GM23338 (cell line): ENCODE measurements around the gene RASSF10. TPM values are rescaled to one million over a fixed set of nuclear protein-coding genes. Genes with fewer than 3 reads are reported as not detected.

Experiments used
- ATAC-seq: fragments of 200-7000 bp; cut with Tn5 transposase; 3 replicates; pipeline ENCODE4 v1.9.1; 2020
- DNase-seq: peaks from one replicate; pipeline ENCODE4 v3.0.0-alpha.2; 2015; ENCODE audit warnings: low spot score
- H2AFZ ChIP-seq: fragments of 200-600 bp; sonication (generic); 2 replicates; pipeline ENCODE4 v1.8.0; 2016; ENCODE audit warnings: antibody characterized with exemption, mild to moderate bottlenecking, moderate library complexity
- H3F3A ChIP-seq: fragments of 200-600 bp; sonication (generic); replicated peaks from 2 replicates; pipeline ENCODE4 v1.8.0; 2017; ENCODE audit warnings: antibody characterized with exemption, mixed run types, low read depth
- H3K27ac ChIP-seq: fragments of 200-600 bp; sonication (generic); 2 replicates; pipeline ENCODE4 v1.6.1; 2016; ENCODE audit warnings: low read depth
- H3K27me3 ChIP-seq: fragments of 200-600 bp; sonication (generic); 2 replicates; pipeline ENCODE4 v1.8.0; 2016; ENCODE audit warnings: mild to moderate bottlenecking, mixed run types, moderate library complexity; ENCODE audit not compliant: insufficient read depth
- H3K36me3 ChIP-seq: fragments of 200-600 bp; sonication (generic); 2 replicates; pipeline ENCODE4 v1.8.0; 2016; ENCODE audit warnings: mild to moderate bottlenecking; ENCODE audit not compliant: insufficient read depth
- H3K4me1 ChIP-seq: fragments of 200-600 bp; sonication (generic); 2 replicates; pipeline ENCODE4 v1.8.0; 2016; ENCODE audit warnings: mild to moderate bottlenecking, moderate library complexity; ENCODE audit not compliant: insufficient read depth
- H3K4me2 ChIP-seq: fragments of 200-600 bp; sonication (generic); 2 replicates; pipeline ENCODE4 v1.7.1; 2017; ENCODE audit warnings: mixed run types
- H3K4me3 ChIP-seq: fragments of 200-600 bp; sonication (generic); 2 replicates; pipeline ENCODE4 v1.6.1; 2016; ENCODE audit warnings: mixed run types
- H3K79me2 ChIP-seq: fragments of 200-600 bp; sonication (generic); replicated peaks from 2 replicates; pipeline ENCODE4 v1.8.0; 2017; ENCODE audit warnings: mild to moderate bottlenecking; ENCODE audit not compliant: insufficient read depth
- H3K9me2 ChIP-seq: fragments of 200-600 bp; sonication (generic); 2 replicates; pipeline ENCODE4 v1.8.0; 2017; ENCODE audit not compliant: insufficient read depth
- H4K20me1 ChIP-seq: fragments of 200-600 bp; sonication (generic); replicated peaks from 2 replicates; pipeline ENCODE4 v1.8.0; 2017; ENCODE audit warnings: mild to moderate bottlenecking; ENCODE audit not compliant: insufficient read depth
- H3K27ac Mint-ChIP-seq: 2 replicates; pipeline ENCODE4 v1.8.0; 2020; ENCODE audit warnings: inconsistent platforms, mild to moderate bottlenecking, moderate library complexity, mixed read lengths
- H3K27me3 Mint-ChIP-seq: 3 replicates; pipeline ENCODE4 v1.8.0; 2022; ENCODE audit warnings: low read depth, mild to moderate bottlenecking, moderate library complexity, mixed read lengths, inconsistent platforms; ENCODE audit not compliant: insufficient read depth, poor library complexity
- H3K36me3 Mint-ChIP-seq: 3 replicates; pipeline ENCODE4 v1.8.0; 2021; ENCODE audit warnings: low read depth, mild to moderate bottlenecking, inconsistent platforms, moderate library complexity, mixed read lengths
- H3K4me1 Mint-ChIP-seq: 3 replicates; pipeline ENCODE4 v1.8.0; 2020; ENCODE audit warnings: mild to moderate bottlenecking, inconsistent platforms, mixed read lengths
- H3K4me3 Mint-ChIP-seq: 3 replicates; pipeline ENCODE4 v1.8.0; 2021; ENCODE audit warnings: moderate library complexity, mild to moderate bottlenecking, inconsistent platforms, mixed read lengths
- H3K9me3 Mint-ChIP-seq: 3 replicates; pipeline ENCODE4 v1.8.0; 2020; ENCODE audit warnings: moderate library complexity, mild to moderate bottlenecking, inconsistent platforms, mixed read lengths
- CREB1 ChIP-seq: fragments of 250-450 bp; sonication (Bioruptor Pico); IDR thresholded peaks from 2 replicates; pipeline ENCODE4 v1.5.0; 2020; ENCODE audit warnings: low read depth, mild to moderate bottlenecking, moderate library complexity
- ETS1 ChIP-seq: IDR thresholded peaks from 2 replicates; pipeline ENCODE4 v1.6.1; 2016; ENCODE audit warnings: antibody characterized with exemption
- EZH2 ChIP-seq: fragments of 200-600 bp; sonication (generic); IDR thresholded peaks from one replicate; pipeline ENCODE4 v1.8.0; 2017; ENCODE audit warnings: antibody characterized with exemption, mild to moderate bottlenecking, low read depth; ENCODE audit not compliant: unreplicated experiment
- EZH2phosphoT487 ChIP-seq: fragments of 200-600 bp; sonication (generic); IDR thresholded peaks from one replicate; pipeline ENCODE4 v1.8.1; 2018; ENCODE audit warnings: antibody characterized with exemption; ENCODE audit not compliant: unreplicated experiment
- JUNB ChIP-seq: IDR thresholded peaks from one replicate; pipeline ENCODE4 v1.6.1; 2016; ENCODE audit warnings: antibody characterized with exemption; ENCODE audit not compliant: unreplicated experiment
- NANOG ChIP-seq: IDR thresholded peaks from 2 replicates; pipeline ENCODE4 v1.6.1; 2016; ENCODE audit warnings: antibody characterized with exemption, borderline replicate concordance
- POLR2AphosphoS5 ChIP-seq: IDR thresholded peaks from 2 replicates; pipeline ENCODE4 v1.6.1; 2016; ENCODE audit warnings: antibody characterized with exemption, low read depth
- REST ChIP-seq: IDR thresholded peaks from one replicate; pipeline ENCODE4 v1.6.1; 2018; ENCODE audit warnings: antibody characterized with exemption; ENCODE audit not compliant: unreplicated experiment
- STAT1 ChIP-seq: IDR thresholded peaks from one replicate; pipeline ENCODE4 v1.6.1; 2016; ENCODE audit warnings: antibody characterized with exemption; ENCODE audit not compliant: unreplicated experiment
- ZNF114 ChIP-seq: fragments of 250-450 bp; sonication (Bioruptor Pico); IDR thresholded peaks from 2 replicates; pipeline ENCODE4 v1.5.0; 2020; ENCODE audit warnings: mild to moderate bottlenecking, moderate library complexity
- ZNF331 ChIP-seq: fragments of 250-450 bp; sonication (Bioruptor Pico); IDR thresholded peaks from 2 replicates; pipeline ENCODE4 v1.5.0; 2020; ENCODE audit warnings: low read depth, mild to moderate bottlenecking, moderate library complexity
- polyA plus RNA-seq: library from polyadenylated mRNA; unstranded; fragments of >200 nt; fragmentation: Nextera tagmentation; extraction: Ambion mirVana; gene quantifications from 2 replicates; pipeline ENCODE4 v1.2.1, GENCODE V29; 2016
- total RNA-seq: library from RNA; depleted of rRNA; stranded (reverse); fragments of >200 nt; shearing (Covaris generic); gene quantifications from 2 replicates; pipeline ENCODE4 v1.2.3, GENCODE V29; 2014
- TF ChIP-seq, protein P1 (sequence below): fragments of 250-450 bp; sonication (Bioruptor Pico); IDR thresholded peaks from 2 replicates; pipeline ENCODE4 v1.5.0; 2020; ENCODE audit warnings: mild to moderate bottlenecking, moderate library complexity
- TF ChIP-seq, protein P2 (sequence below), 2 experiments: fragments of 200-600 bp in 1 of 2; sonication (generic) in 1 of 2; conservative IDR thresholded peaks; 2 replicates each; pipeline versions ENCODE4 v1.5.1 to v1.6.1; 2016 to 2017; ENCODE audit warnings: antibody characterized with exemption in 2 of 2, low read depth in 2 of 2, mild to moderate bottlenecking in 2 of 2, moderate library complexity in 1 of 2

RASSF10 gene
- total and polyA plus RNA-seq, 2 experiments from 2014 or later = 0.13 to 1.8 TPM

- Mint-ChIP-seq H3K4me1 (peaks cover 38% of the 10 kb centered on the region), H3K36me3 (no peaks in the 10 kb centered on the region), H3K27ac (no peak overlapping the region), H3K27me3 (peaks cover 21% of the 10 kb centered on the region), H3K9me3 (no peaks in the 10 kb centered on the region), H3K4me3 (no peak overlapping the region)
- Histone ChIP-seq H3K4me1 (peaks cover 27% of the 10 kb centered on the region), H4K20me1 (0 out of 2 replicates have a peak, but pooled peaks cover 5% of the 10 kb centered on the region), H3K4me2 (no peak overlapping the region), H3K79me2 (no peaks in the 10 kb centered on the region), H3K4me3 (no peak overlapping the region), H3K27me3 (peaks cover 27% of the 10 kb centered on the region), H3K27ac (no peak overlapping the region), H3F3A (no peaks in the 10 kb centered on the region), H3K9me2 (no peaks in the 10 kb centered on the region), H2AFZ (no peak overlapping the region), H3K36me3 (no peaks in the 10 kb centered on the region)
- ATAC-seq (no peak), DNase-seq (peak; percentile 33)
- TF ChIP-seq ZNF331 (CRISPR knock-in tag) (no peak), EZH2 (no peak), CREB1 (CRISPR knock-in tag) (no peak), ETS1 (no peak), REST (no peak), STAT1 (no peak), POLR2AphosphoS5 (no peak), ZNF114 (no peak), JUNB (no peak), NANOG (no peak), EZH2phosphoT487 (no peak)
- TF ChIP-seq, protein P1, sequence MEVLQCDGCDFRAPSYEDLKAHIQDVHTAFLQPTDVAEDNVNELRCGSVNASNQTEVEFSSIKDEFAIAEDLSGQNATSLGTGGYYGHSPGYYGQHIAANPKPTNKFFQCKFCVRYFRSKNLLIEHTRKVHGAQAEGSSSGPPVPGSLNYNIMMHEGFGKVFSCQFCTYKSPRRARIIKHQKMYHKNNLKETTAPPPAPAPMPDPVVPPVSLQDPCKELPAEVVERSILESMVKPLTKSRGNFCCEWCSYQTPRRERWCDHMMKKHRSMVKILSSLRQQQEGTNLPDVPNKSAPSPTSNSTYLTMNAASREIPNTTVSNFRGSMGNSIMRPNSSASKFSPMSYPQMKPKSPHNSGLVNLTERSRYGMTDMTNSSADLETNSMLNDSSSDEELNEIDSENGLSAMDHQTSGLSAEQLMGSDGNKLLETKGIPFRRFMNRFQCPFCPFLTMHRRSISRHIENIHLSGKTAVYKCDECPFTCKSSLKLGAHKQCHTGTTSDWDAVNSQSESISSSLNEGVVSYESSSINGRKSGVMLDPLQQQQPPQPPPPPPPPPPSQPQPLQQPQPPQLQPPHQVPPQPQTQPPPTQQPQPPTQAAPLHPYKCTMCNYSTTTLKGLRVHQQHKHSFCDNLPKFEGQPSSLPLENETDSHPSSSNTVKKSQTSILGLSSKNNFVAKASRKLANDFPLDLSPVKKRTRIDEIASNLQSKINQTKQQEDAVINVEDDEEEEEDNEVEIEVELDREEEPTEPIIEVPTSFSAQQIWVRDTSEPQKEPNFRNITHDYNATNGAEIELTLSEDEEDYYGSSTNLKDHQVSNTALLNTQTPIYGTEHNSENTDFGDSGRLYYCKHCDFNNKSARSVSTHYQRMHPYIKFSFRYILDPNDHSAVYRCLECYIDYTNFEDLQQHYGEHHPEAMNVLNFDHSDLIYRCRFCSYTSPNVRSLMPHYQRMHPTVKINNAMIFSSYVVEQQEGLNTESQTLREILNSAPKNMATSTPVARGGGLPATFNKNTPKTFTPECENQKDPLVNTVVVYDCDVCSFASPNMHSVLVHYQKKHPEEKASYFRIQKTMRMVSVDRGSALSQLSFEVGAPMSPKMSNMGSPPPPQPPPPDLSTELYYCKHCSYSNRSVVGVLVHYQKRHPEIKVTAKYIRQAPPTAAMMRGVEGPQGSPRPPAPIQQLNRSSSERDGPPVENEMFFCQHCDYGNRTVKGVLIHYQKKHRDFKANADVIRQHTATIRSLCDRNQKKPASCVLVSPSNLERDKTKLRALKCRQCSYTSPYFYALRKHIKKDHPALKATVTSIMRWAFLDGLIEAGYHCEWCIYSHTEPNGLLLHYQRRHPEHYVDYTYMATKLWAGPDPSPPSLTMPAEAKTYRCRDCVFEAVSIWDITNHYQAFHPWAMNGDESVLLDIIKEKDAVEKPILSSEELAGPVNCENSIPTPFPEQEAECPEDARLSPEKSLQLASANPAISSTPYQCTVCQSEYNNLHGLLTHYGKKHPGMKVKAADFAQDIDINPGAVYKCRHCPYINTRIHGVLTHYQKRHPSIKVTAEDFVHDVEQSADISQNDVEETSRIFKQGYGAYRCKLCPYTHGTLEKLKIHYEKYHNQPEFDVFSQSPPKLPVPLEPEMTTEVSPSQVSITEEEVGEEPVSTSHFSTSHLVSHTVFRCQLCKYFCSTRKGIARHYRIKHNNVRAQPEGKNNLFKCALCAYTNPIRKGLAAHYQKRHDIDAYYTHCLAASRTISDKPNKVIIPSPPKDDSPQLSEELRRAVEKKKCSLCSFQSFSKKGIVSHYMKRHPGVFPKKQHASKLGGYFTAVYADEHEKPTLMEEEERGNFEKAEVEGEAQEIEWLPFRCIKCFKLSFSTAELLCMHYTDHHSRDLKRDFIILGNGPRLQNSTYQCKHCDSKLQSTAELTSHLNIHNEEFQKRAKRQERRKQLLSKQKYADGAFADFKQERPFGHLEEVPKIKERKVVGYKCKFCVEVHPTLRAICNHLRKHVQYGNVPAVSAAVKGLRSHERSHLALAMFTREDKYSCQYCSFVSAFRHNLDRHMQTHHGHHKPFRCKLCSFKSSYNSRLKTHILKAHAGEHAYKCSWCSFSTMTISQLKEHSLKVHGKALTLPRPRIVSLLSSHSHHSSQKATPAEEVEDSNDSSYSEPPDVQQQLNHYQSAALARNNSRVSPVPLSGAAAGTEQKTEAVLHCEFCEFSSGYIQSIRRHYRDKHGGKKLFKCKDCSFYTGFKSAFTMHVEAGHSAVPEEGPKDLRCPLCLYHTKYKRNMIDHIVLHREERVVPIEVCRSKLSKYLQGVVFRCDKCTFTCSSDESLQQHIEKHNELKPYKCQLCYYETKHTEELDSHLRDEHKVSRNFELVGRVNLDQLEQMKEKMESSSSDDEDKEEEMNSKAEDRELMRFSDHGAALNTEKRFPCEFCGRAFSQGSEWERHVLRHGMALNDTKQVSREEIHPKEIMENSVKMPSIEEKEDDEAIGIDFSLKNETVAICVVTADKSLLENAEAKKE = no peak
- TF ChIP-seq, protein P2, sequence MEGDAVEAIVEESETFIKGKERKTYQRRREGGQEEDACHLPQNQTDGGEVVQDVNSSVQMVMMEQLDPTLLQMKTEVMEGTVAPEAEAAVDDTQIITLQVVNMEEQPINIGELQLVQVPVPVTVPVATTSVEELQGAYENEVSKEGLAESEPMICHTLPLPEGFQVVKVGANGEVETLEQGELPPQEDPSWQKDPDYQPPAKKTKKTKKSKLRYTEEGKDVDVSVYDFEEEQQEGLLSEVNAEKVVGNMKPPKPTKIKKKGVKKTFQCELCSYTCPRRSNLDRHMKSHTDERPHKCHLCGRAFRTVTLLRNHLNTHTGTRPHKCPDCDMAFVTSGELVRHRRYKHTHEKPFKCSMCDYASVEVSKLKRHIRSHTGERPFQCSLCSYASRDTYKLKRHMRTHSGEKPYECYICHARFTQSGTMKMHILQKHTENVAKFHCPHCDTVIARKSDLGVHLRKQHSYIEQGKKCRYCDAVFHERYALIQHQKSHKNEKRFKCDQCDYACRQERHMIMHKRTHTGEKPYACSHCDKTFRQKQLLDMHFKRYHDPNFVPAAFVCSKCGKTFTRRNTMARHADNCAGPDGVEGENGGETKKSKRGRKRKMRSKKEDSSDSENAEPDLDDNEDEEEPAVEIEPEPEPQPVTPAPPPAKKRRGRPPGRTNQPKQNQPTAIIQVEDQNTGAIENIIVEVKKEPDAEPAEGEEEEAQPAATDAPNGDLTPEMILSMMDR (conservative IDR thresholded peaks at IDR 0.05; ENCODE audit: low read depth in 2 of 2) = no peak
These were observed 6.6 kb downstream of the RASSF10 start for GRCh38 chr11:13015753-13016152.
